Muscle of back (tissue), 11 donors: ENCODE measurements around the gene NCAM1. TPM values are rescaled to one million over a fixed set of nuclear protein-coding genes. Genes with fewer than 3 reads are reported as not detected.

Source experiments
- DNase-seq, 3 donors: peaks; one replicate each; pipeline versions ENCODE4 v3.0.0 to v3.0.0-alpha.2; 2013
- polyA plus RNA-seq, 10 donors: library from polyadenylated mRNA; unstranded; fragments of 120-200 nt; gene quantifications; one replicate each; pipeline ENCODE4 v1.2.1, GENCODE V29; 2013; ENCODE audit not compliant: insufficient read length in 10 of 10

NCAM1 gene
- polyA plus RNA-seq, 10 donors = 91.5 to 153 (median 122) TPM

GRCh38 chr11:113124578-113124977 lies 163.4 kb downstream of the NCAM1 start:
- DNase-seq = no peak

- DNase-seq = no peak
Measured at GRCh38 chr11:113129261-113129992, 168.2 kb downstream of the NCAM1 start.

- no peak for DNase-seq
Measured at GRCh38 chr11:113131036-113131775, 170.0 kb downstream of the NCAM1 start.

- no peak for DNase-seq
Measured at GRCh38 chr11:113133071-113133470, 171.9 kb downstream of the NCAM1 start.

GRCh38 chr11:113134626-113135025 lies 173.4 kb downstream of the NCAM1 start:
- no peak for DNase-seq

- no peak for DNase-seq
Measured at GRCh38 chr11:113137713-113138529, 176.7 kb downstream of the NCAM1 start.

GRCh38 chr11:113138731-113139130 lies 177.5 kb downstream of the NCAM1 start:
- DNase-seq = no peak

GRCh38 chr11:113141010-113141409 lies 179.8 kb downstream of the NCAM1 start:
- no peak for DNase-seq

- DNase-seq = no peak
Measured at GRCh38 chr11:113142508-113142907, 181.3 kb downstream of the NCAM1 start.

GRCh38 chr11:113147249-113147648 lies 186.0 kb downstream of the NCAM1 start:
- DNase-seq = peak in 2 of 3 donors; percentile 34 to 50

- DNase-seq = no peak
Measured at GRCh38 chr11:113148076-113148475, 186.9 kb downstream of the NCAM1 start.

GRCh38 chr11:113148652-113149051 lies 187.4 kb downstream of the NCAM1 start:
- DNase-seq = no peak

- no peak for DNase-seq
Measured at GRCh38 chr11:113151521-113151920, 190.3 kb downstream of the NCAM1 start.

- no peak for DNase-seq
Measured at GRCh38 chr11:113152500-113152899, 191.3 kb downstream of the NCAM1 start.

GRCh38 chr11:113153847-113154246 lies 192.6 kb downstream of the NCAM1 start:
- peak in 1 of 3 donors; percentile 65 for DNase-seq

- DNase-seq = peak in 1 of 3 donors; percentile 60
Measured at GRCh38 chr11:113159988-113160807, 199.0 kb downstream of the NCAM1 start.

GRCh38 chr11:113160808-113161124 lies 199.5 kb downstream of the NCAM1 start:
- no peak for DNase-seq

GRCh38 chr11:113161711-113162591 lies 200.7 kb downstream of the NCAM1 start:
- DNase-seq = peak in 1 of 3 donors; percentile 70

GRCh38 chr11:113162592-113162962 lies 201.4 kb downstream of the NCAM1 start:
- DNase-seq = peak in 1 of 3 donors; percentile 72

GRCh38 chr11:113163291-113164030 lies 202.2 kb downstream of the NCAM1 start:
- peak in 1 of 3 donors; percentile 58 for DNase-seq
